ENCODE measurements around the gene MGAT4A. TPM values are rescaled to one million over a fixed set of nuclear protein-coding genes. Genes with fewer than 3 reads are reported as not detected.
"Not testable (repeated sequence)": the region's sequence is repeated elsewhere in the genome, so short reads cannot be mapped to it uniquely, and the experiment has no call there.

The MGAT4A gene
- total RNA-seq, 1 donor from 2014 or later = 0.38 TPM

DNA sequence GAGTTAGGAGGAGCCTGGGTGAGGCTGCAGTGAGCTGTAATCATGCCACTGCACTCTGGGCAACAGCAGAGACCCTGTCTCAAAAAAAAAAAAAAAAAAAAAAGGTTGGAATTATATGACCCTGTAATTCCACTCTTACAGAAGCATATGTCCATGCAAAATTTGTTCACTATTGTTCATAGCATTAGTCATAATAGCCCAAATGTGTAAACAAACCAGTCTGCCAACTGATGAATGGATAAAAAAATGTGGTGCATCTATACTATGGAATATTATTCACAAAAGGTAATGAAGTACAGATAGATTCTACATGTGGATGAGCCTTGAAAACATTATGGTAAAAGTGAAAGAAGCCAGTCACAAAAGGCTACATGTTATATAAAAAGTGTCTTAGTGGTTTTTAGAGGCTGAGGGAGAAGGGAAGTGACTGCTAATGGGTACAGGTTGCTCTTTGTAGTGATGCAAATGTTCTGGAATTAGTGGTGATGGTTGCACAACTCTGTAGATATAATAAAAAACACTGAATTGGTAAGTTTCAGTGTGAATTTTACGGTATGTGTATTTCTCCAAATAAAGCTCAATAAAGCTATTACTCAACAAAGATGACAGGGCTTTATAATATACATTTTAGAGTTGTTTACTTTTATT, 132.0 kb downstream of the MGAT4A start:
- no peak for DNase-seq (ENCODE audit: extremely low spot score, unreplicated experiment)
- H3K9me3 Mint-ChIP-seq (ENCODE audit: unreplicated experiment) = peaks cover 2% of the 10 kb centered on the region

DNA sequence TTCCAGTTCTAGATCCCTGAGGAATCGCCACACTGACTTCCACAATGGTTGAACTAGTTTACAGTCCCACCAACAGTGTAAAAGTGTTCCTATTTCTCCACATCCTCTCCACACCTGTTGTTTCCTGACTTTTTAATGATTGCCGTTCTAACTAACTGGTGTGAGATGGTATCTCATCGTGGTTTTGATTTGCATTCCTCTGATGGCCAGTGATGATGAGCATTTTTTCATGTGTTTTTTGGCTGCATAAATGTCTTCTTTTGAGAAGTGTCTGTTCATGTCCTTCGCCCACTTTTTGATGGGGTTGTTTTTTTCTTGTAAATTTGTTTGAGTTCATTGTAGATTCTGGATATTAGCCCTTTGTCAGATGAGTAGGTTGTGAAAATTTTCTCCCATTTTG, 136.3 kb downstream of the MGAT4A start:
- H3K27ac Mint-ChIP-seq (ENCODE audit: unreplicated experiment); H3K4me1 Mint-ChIP-seq (ENCODE audit: unreplicated experiment); H3K4me3 Mint-ChIP-seq (ENCODE audit: unreplicated experiment); DNase-seq (ENCODE audit: extremely low spot score, unreplicated experiment); H3K9me3 Mint-ChIP-seq (ENCODE audit: unreplicated experiment); H3K27me3 Mint-ChIP-seq (ENCODE audit: unreplicated experiment): not testable (repeated sequence)
- H3K36me3 Mint-ChIP-seq (ENCODE audit: unreplicated experiment) = peaks cover 30% of the 10 kb centered on the region

More for the DNA sequence above, 132.0 kb downstream of the MGAT4A start:
- H3K4me3 Mint-ChIP-seq (ENCODE audit: unreplicated experiment) = no peak overlapping the region
- H3K27me3 Mint-ChIP-seq (ENCODE audit: unreplicated experiment) = no peaks in the 10 kb centered on the region
- H3K36me3 Mint-ChIP-seq (ENCODE audit: unreplicated experiment) = peaks cover 40% of the 10 kb centered on the region
- H3K4me1 Mint-ChIP-seq (ENCODE audit: unreplicated experiment) = no peaks in the 10 kb centered on the region
- H3K27ac Mint-ChIP-seq (ENCODE audit: unreplicated experiment) = no peak overlapping the region
- TF ChIP-seq, protein P1, sequence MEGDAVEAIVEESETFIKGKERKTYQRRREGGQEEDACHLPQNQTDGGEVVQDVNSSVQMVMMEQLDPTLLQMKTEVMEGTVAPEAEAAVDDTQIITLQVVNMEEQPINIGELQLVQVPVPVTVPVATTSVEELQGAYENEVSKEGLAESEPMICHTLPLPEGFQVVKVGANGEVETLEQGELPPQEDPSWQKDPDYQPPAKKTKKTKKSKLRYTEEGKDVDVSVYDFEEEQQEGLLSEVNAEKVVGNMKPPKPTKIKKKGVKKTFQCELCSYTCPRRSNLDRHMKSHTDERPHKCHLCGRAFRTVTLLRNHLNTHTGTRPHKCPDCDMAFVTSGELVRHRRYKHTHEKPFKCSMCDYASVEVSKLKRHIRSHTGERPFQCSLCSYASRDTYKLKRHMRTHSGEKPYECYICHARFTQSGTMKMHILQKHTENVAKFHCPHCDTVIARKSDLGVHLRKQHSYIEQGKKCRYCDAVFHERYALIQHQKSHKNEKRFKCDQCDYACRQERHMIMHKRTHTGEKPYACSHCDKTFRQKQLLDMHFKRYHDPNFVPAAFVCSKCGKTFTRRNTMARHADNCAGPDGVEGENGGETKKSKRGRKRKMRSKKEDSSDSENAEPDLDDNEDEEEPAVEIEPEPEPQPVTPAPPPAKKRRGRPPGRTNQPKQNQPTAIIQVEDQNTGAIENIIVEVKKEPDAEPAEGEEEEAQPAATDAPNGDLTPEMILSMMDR (IDR thresholded peaks at IDR 0.05) = no peak

DNA sequence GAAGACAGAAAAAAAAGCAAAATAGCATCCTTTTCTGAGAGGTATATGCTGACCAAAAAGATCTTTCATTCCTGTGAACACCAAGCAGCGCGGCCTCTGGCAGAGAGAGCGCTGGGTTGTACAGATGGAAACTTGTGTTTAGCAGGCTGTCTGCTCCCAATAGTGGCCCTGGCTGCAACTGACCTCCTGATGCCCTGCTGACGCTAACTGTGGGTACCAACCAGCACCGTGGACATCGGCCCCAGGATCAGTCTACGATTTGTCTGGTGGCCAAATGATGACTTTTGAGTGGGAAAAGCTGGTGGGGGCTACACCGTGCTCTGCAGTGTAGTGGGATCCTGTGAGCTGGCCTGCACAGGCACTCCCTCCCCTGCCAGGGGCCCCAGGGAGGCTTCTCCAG, 138.4 kb downstream of the MGAT4A start:
- peaks cover 23% of the 10 kb centered on the region for H3K36me3 Mint-ChIP-seq (ENCODE audit: unreplicated experiment)

DNA sequence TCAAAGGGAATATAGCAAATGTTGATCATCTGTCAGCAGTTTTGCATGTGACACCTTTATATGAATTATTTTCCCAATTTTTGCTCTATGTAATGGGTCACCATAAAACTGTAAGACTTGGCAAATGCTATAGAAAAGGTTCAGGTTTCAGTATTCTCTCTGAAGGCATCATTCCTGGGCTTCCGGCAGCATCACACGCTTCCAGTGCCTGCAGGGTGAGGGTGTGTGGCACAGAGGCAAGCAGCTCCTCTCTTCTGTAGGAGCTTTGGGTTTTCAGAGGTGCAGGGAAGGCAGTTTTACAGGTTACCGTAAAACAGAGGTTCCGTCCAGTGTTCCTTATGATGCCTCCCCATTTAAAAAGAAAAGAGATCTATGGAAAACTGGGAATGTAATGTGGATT, 141.4 kb downstream of the MGAT4A start:
- Mint-ChIP-seq H3K27me3 (ENCODE audit: unreplicated experiment) (no peaks in the 10 kb centered on the region), H3K4me1 (ENCODE audit: unreplicated experiment) (no peaks in the 10 kb centered on the region), H3K4me3 (ENCODE audit: unreplicated experiment) (no peak overlapping the region), H3K27ac (ENCODE audit: unreplicated experiment) (no peak overlapping the region), H3K36me3 (ENCODE audit: unreplicated experiment) (peaks cover 21% of the 10 kb centered on the region), H3K9me3 (ENCODE audit: unreplicated experiment) (peaks cover 4% of the 10 kb centered on the region)
- TF ChIP-seq, protein P1 (IDR thresholded peaks at IDR 0.05) = no peak
- no peak for DNase-seq (ENCODE audit: extremely low spot score, unreplicated experiment)

More for the DNA sequence above, 138.4 kb downstream of the MGAT4A start:
- no peaks in the 10 kb centered on the region for H3K27me3 Mint-ChIP-seq (ENCODE audit: unreplicated experiment)
- H3K4me3 Mint-ChIP-seq (ENCODE audit: unreplicated experiment) = no peak overlapping the region
- H3K27ac Mint-ChIP-seq (ENCODE audit: unreplicated experiment) = no peak overlapping the region
- peaks cover 4% of the 10 kb centered on the region for H3K9me3 Mint-ChIP-seq (ENCODE audit: unreplicated experiment)
- no peaks in the 10 kb centered on the region for H3K4me1 Mint-ChIP-seq (ENCODE audit: unreplicated experiment)
- no peak for DNase-seq (ENCODE audit: extremely low spot score, unreplicated experiment)
- TF ChIP-seq, protein P1 (IDR thresholded peaks at IDR 0.05) = no peak

DNA sequence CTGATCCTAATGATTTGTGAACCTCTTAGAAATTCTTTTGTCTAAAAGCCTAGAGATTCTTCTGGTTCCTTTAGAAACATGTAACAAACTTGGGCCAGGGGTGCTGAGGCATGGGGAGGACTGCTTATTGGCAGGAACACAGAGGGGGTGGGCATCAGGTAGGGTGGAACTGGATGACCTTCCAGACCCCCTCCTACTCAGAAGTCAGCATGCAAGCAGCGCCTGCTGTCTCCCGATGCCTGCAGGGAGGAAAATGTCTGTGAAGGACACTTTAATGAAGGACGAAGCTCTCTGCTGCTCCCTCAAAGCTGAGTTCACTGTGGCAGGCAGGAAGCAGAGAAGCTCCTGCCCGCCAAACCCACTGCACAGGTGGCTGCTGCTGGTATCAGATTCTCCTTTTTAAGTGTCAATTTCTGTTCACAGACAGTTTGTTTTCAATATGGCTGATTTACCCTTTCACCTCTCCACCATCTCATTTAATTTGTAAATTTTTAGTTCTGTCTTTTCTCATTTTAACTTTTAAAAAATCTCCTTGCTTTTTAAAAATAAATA, 142.0 kb downstream of the MGAT4A start:
- Mint-ChIP-seq H3K27ac (ENCODE audit: unreplicated experiment) (no peak overlapping the region), H3K27me3 (ENCODE audit: unreplicated experiment) (no peaks in the 10 kb centered on the region), H3K36me3 (ENCODE audit: unreplicated experiment) (peaks cover 22% of the 10 kb centered on the region), H3K9me3 (ENCODE audit: unreplicated experiment) (peaks cover 3% of the 10 kb centered on the region), H3K4me1 (ENCODE audit: unreplicated experiment) (no peaks in the 10 kb centered on the region), H3K4me3 (ENCODE audit: unreplicated experiment) (no peak overlapping the region)
- no peak for DNase-seq (ENCODE audit: extremely low spot score, unreplicated experiment)
- TF ChIP-seq, protein P1 (IDR thresholded peaks at IDR 0.05) = no peak

All from osteocyte (in vitro differentiated cells).